Epithelial cell of proximal tubule (primary cell): Measurements from ENCODE around the gene KRTAP5-8. TPM values are rescaled to one million over a fixed set of nuclear protein-coding genes. Genes with fewer than 3 reads are reported as not detected.
"Not testable (repeated sequence)": the region's sequence is repeated elsewhere in the genome, so short reads cannot be mapped to it uniquely, and the experiment has no call there.

ENCODE experiments used
- DNase-seq: peaks from one replicate; pipeline ENCODE4 v3.0.0-alpha.2; 2011; ENCODE audit warnings: low read depth
- H3K4me3 ChIP-seq: 2 replicates; pipeline ENCODE4 v1.5.1; 2011; ENCODE audit warnings: low read depth, mild to moderate bottlenecking, low read length
- CTCF ChIP-seq: conservative IDR thresholded peaks from 2 replicates; pipeline ENCODE4 v1.5.1; 2012; ENCODE audit warnings: low read depth, mild to moderate bottlenecking, low read length
- total RNA-seq: library from RNA; depleted of rRNA; stranded (reverse); fragments of >200 nt; gene quantifications from 2 replicates; pipeline ENCODE4 v1.2.3, GENCODE V29; 2015

The KRTAP5-8 gene
- total RNA-seq, 1 donor from 2014 or later, result not detected

GRCh38 chr11:71580057-71581003 lies 42.5 kb downstream of the KRTAP5-8 start:
- DNase-seq, result peak; percentile 19
- peak; percentile 85 for TF ChIP-seq CTCF
- H3K4me3 ChIP-seq, result no peak overlapping the region

- no peak for TF ChIP-seq CTCF
- DNase-seq, result no peak
- H3K4me3 ChIP-seq, result no peak overlapping the region
These were observed 44.0 kb downstream of the KRTAP5-8 start for GRCh38 chr11:71581826-71582225.

GRCh38 chr11:71582309-71582895 lies 44.6 kb downstream of the KRTAP5-8 start, which contains the start of gene KRTAP5-11:
Gene KRTAP5-11, minus strand, starts transcription at chr11:71582875. Its CDS starts 38 bp downstream, at chr11:71582837.
- DNase-seq, result no peak
- TF ChIP-seq CTCF, result no peak
- H3K4me3 ChIP-seq, result no peak within 1 kb of the TSS

- not testable (repeated sequence) for H3K4me3 ChIP-seq, DNase-seq
These were observed 45.1 kb downstream of the KRTAP5-8 start for GRCh38 chr11:71582969-71583368.

GRCh38 chr11:71585673-71586072 lies 47.8 kb downstream of the KRTAP5-8 start:
- not testable (repeated sequence) for H3K4me3 ChIP-seq, DNase-seq

- not testable (repeated sequence) for H3K4me3 ChIP-seq, DNase-seq
These were observed 50.5 kb downstream of the KRTAP5-8 start for GRCh38 chr11:71588314-71588713.

Other genes with a start within 250 kb of the KRTAP5-8 start
- 32.3 and 124 TPM in 2 replicates for gene DHCR7, start 89.6 kb upstream of the KRTAP5-8 start, total RNA-seq
- 43.8 and 72.8 TPM in 2 replicates for gene NADSYN1, start 84.8 kb upstream of the KRTAP5-8 start, total RNA-seq
- not detected in 2 replicates for gene KRTAP5-7, start 10.8 kb upstream of the KRTAP5-8 start, total RNA-seq
- not detected in 2 replicates for gene KRTAP5-9, start 10.4 kb downstream of the KRTAP5-8 start, total RNA-seq
- gene KRTAP5-10, start 27.5 kb downstream of the KRTAP5-8 start, total RNA-seq, result not detected in 2 replicates
- not detected in 2 replicates for gene KRTAP5-11, start 44.9 kb downstream of the KRTAP5-8 start, total RNA-seq